ENCODE data around the gene SSBP3.
"Not testable (repeated sequence)": the region's sequence is repeated elsewhere in the genome, so short reads cannot be mapped to it uniquely, and the experiment has no call there.

SSBP3 gene

GRCh38 chr1:54234284-54234683 is 171.9 kb downstream of the SSBP3 start:
- no peak for DNase-seq

- not testable (repeated sequence) for DNase-seq
Observed at GRCh38 chr1:54233196-54233595, 173.0 kb downstream of the SSBP3 start.

GRCh38 chr1:54230507-54231339 is 175.5 kb downstream of the SSBP3 start:
- no peak for DNase-seq

GRCh38 chr1:54229281-54229891 is 176.8 kb downstream of the SSBP3 start:
- DNase-seq, result no peak

- DNase-seq, result no peak
Observed at GRCh38 chr1:54228638-54229079, 177.5 kb downstream of the SSBP3 start.

GRCh38 chr1:54227891-54228310 is 178.3 kb downstream of the SSBP3 start:
- DNase-seq, result no peak

- no peak for DNase-seq
Observed at GRCh38 chr1:54227091-54227602, 179.0 kb downstream of the SSBP3 start.

- no peak for DNase-seq
Observed at GRCh38 chr1:54225986-54226559, 180.1 kb downstream of the SSBP3 start.

- no peak for DNase-seq
Observed at GRCh38 chr1:54225378-54225777, 180.8 kb downstream of the SSBP3 start.

- DNase-seq, result no peak
Observed at GRCh38 chr1:54224233-54224632, 182.0 kb downstream of the SSBP3 start.

GRCh38 chr1:54223441-54224202 is 182.6 kb downstream of the SSBP3 start:
- DNase-seq, result no peak

GRCh38 chr1:54222711-54223110 is 183.5 kb downstream of the SSBP3 start:
- DNase-seq, result no peak

GRCh38 chr1:54221867-54222484 is 184.2 kb downstream of the SSBP3 start:
- DNase-seq, result no peak

- no peak for DNase-seq
Observed at GRCh38 chr1:54221113-54221834, 184.9 kb downstream of the SSBP3 start.

GRCh38 chr1:54220004-54220811 is 186.0 kb downstream of the SSBP3 start:
- DNase-seq, result no peak

- DNase-seq, result no peak
Observed at GRCh38 chr1:54219688-54220003, 186.5 kb downstream of the SSBP3 start.

- DNase-seq, result no peak
Observed at GRCh38 chr1:54218883-54219687, 187.1 kb downstream of the SSBP3 start.

- no peak for DNase-seq
Observed at GRCh38 chr1:54215523-54215922, 190.7 kb downstream of the SSBP3 start.

GRCh38 chr1:54212872-54213271 is 193.3 kb downstream of the SSBP3 start:
- DNase-seq, result no peak

- DNase-seq, result not testable (repeated sequence)
Observed at GRCh38 chr1:54207896-54208295, 198.3 kb downstream of the SSBP3 start.
